Measurements from ENCODE around the gene CCDC6. TPM values are rescaled to one million over a fixed set of nuclear protein-coding genes. Genes with fewer than 3 reads are reported as not detected.

The CCDC6 gene
- total RNA-seq, 1 donor from 2014 or later: 57.6 TPM

DNA sequence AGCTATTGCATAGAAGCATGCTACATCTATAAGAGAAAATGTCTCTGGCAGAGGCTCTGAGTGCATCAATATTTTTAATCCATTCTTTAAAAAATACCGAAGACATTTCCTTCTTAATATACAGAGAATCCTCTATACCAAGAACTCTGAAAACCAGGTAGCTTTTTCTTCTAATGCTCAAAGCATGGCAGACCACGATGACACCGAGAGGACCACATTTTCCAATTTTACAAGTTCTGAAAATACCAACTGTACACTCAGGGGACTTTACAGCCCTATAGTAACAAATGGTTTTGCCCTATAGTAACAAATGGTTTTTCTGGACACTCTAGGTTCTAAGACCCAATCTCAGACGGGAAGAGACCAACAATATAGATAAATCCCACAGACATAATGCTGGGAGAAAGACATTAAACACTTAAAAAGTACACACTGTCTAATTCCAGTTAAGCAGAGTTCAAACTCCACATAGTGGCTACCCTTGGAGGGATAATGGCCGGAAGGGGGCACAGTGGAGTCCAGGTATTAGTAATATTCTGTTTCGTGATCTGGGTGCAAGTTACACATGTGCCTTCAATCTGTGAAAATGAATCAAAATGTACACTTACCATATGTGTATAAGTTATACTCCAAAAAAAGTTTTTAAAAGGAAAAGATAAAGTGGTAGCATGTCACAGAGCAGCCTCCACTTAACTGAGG is 26.2 kb downstream of the CCDC6 start:
- Mint-ChIP-seq H3K4me1 (ENCODE audit: low read depth) (peaks cover 7% of the 10 kb centered on the region), H3K27me3 (no peaks in the 10 kb centered on the region), H3K4me3 (ENCODE audit: low read depth) (no peak overlapping the region), H3K9me3 (ENCODE audit: low read depth) (no peaks in the 10 kb centered on the region), H3K36me3 (ENCODE audit: insufficient read depth) (peaks cover 2% of the 10 kb centered on the region), H3K27ac (no peak overlapping the region)
- TF ChIP-seq, protein P1, sequence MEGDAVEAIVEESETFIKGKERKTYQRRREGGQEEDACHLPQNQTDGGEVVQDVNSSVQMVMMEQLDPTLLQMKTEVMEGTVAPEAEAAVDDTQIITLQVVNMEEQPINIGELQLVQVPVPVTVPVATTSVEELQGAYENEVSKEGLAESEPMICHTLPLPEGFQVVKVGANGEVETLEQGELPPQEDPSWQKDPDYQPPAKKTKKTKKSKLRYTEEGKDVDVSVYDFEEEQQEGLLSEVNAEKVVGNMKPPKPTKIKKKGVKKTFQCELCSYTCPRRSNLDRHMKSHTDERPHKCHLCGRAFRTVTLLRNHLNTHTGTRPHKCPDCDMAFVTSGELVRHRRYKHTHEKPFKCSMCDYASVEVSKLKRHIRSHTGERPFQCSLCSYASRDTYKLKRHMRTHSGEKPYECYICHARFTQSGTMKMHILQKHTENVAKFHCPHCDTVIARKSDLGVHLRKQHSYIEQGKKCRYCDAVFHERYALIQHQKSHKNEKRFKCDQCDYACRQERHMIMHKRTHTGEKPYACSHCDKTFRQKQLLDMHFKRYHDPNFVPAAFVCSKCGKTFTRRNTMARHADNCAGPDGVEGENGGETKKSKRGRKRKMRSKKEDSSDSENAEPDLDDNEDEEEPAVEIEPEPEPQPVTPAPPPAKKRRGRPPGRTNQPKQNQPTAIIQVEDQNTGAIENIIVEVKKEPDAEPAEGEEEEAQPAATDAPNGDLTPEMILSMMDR (IDR thresholded peaks at IDR 0.05; ENCODE audit: unreplicated experiment): no peak
- no peak for DNase-seq (ENCODE audit: low spot score, unreplicated experiment)

DNA sequence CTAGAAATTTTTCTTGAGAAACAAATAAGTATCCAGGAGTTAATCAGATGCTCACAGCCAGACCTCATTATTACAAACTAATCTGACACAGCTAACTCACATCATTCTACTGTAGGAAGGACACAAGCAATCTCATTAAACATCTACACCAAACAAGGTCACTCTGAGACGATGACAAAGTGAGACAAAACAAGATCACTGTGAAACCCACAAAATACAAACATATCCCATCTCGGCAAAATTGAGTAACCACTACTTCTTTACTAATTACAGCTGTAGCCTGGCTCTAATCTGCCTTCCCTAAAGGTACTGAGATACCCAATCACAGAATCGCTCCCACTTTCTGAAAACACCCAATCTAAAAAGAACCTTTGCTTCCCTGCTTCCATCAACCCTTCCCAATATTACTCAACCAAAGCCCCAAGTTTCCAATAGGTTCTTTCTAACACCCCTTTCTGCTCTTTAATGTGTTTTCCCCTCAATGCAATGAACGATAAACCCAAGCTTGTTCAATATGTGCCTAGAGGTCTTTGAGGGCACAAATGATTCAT is 26.9 kb downstream of the CCDC6 start:
- TF ChIP-seq, protein P1 (IDR thresholded peaks at IDR 0.05; ENCODE audit: unreplicated experiment): no peak
- Mint-ChIP-seq H3K9me3 (ENCODE audit: low read depth) (no peaks in the 10 kb centered on the region), H3K27ac (no peak overlapping the region), H3K4me3 (ENCODE audit: low read depth) (no peak overlapping the region), H3K4me1 (ENCODE audit: low read depth) (peaks cover 11% of the 10 kb centered on the region), H3K27me3 (no peaks in the 10 kb centered on the region), H3K36me3 (ENCODE audit: insufficient read depth) (no peaks in the 10 kb centered on the region)
- no peak for DNase-seq (ENCODE audit: low spot score, unreplicated experiment)

DNA sequence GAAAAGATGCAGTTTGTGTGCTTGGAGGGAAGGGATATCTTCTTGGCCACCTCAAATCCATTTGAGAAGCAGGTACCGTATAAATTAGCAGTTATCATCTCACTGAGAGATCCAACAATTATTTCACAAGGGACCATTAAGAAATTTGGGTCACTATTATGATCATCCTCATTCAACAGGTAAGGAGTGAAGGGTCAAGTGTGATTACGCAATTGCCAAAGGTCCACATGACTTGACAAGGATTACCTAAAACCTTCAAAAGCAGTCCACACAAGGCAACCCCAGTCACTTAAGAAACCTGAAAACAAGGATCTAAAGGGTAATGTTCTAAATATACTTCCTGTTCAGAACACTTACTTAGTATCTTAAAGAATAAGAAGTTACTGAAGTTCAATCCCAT is 27.4 kb downstream of the CCDC6 start:
- H3K36me3 Mint-ChIP-seq (ENCODE audit: insufficient read depth): no peaks in the 10 kb centered on the region
- TF ChIP-seq, protein P1 (IDR thresholded peaks at IDR 0.05; ENCODE audit: unreplicated experiment): no peak
- H3K9me3 Mint-ChIP-seq (ENCODE audit: low read depth): no peaks in the 10 kb centered on the region
- H3K27ac Mint-ChIP-seq: no peak overlapping the region
- no peaks in the 10 kb centered on the region for H3K27me3 Mint-ChIP-seq
- no peak overlapping the region for H3K4me3 Mint-ChIP-seq (ENCODE audit: low read depth)
- DNase-seq (ENCODE audit: low spot score, unreplicated experiment): no peak
- peaks cover 16% of the 10 kb centered on the region for H3K4me1 Mint-ChIP-seq (ENCODE audit: low read depth)

DNA sequence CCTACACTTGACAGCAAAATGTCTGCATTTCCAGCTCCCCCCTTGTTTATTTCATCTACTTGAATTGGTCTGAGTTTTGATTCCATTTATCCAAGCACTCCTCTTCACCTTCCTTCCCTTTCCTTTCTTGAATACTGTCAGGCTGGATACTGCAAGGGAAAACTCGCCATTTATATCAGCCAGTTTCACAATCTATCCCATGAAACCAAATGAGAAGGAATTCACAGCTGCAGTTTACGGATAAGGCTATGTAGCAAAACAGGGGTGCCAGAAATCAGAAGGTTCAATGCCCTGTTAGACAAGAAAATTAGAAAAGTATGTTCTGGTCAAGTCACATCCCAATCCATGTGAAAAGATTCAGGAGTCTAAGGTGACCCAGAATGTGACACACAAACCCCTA is 28.1 kb downstream of the CCDC6 start:
- H3K4me1 Mint-ChIP-seq (ENCODE audit: low read depth): peaks cover 17% of the 10 kb centered on the region
- H3K36me3 Mint-ChIP-seq (ENCODE audit: insufficient read depth): no peaks in the 10 kb centered on the region
- H3K4me3 Mint-ChIP-seq (ENCODE audit: low read depth): no peak overlapping the region
- H3K27ac Mint-ChIP-seq: no peak overlapping the region
- DNase-seq (ENCODE audit: low spot score, unreplicated experiment): no peak
- TF ChIP-seq, protein P1 (IDR thresholded peaks at IDR 0.05; ENCODE audit: unreplicated experiment): no peak
- H3K9me3 Mint-ChIP-seq (ENCODE audit: low read depth): no peaks in the 10 kb centered on the region
- H3K27me3 Mint-ChIP-seq: no peaks in the 10 kb centered on the region

DNA sequence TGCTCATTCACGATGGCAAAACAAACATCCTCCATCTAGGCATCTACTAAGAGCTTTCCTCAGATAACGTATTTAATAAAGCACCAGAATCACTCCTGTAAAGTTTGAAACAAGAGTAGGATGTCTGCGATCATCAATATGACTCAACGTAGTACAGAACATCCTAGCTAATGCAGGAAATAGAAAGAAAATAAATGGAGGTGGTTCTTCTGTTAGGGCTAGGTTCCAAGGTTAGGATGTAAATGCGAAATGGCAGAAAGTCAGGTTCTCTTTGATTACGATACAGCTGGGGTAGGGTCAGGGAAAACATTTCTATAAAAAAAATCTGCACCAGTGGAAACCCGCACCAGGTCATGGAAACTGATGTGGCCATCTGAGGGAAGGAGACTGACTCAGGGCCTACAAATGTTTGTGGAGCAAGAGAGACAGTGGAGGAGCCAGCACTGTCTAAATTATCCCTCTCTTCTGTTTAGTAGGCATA is 29.1 kb downstream of the CCDC6 start:
- peaks cover 27% of the 10 kb centered on the region for H3K4me1 Mint-ChIP-seq (ENCODE audit: low read depth)
- TF ChIP-seq, protein P1 (IDR thresholded peaks at IDR 0.05; ENCODE audit: unreplicated experiment): no peak
- no peak for DNase-seq (ENCODE audit: low spot score, unreplicated experiment)
- no peaks in the 10 kb centered on the region for H3K9me3 Mint-ChIP-seq (ENCODE audit: low read depth)
- H3K27ac Mint-ChIP-seq: no peak overlapping the region
- no peaks in the 10 kb centered on the region for H3K27me3 Mint-ChIP-seq
- H3K4me3 Mint-ChIP-seq (ENCODE audit: low read depth): no peak overlapping the region
- no peaks in the 10 kb centered on the region for H3K36me3 Mint-ChIP-seq (ENCODE audit: insufficient read depth)

All from progenitor cell of endocrine pancreas (in vitro differentiated cells).